AG04449 (cell line): ENCODE measurements around the gene HES4.

Experiments
- CTCF ChIA-PET: fragments of 350-600 bp; formaldehyde crosslinking; extraction: SDS; loops from one replicate; lab custom pipeline; 2021; ENCODE audit warnings: antibody characterized with exemption; lab: Yijun Ruan, JAX
- POLR2A ChIA-PET: fragments of 400-600, 350-600 bp; formaldehyde crosslinking; extraction: SDS; loops from one replicate; lab custom pipeline; 2020; ENCODE audit warnings: antibody characterized with exemption, inconsistent platforms; lab: Yijun Ruan, JAX
- DNase-seq: peaks from one replicate; pipeline ENCODE4 v3.0.0-alpha.2; 2010; ENCODE audit warnings: low read depth, low spot score
- H3K4me3 ChIP-seq: 2 replicates; pipeline ENCODE4 v1.5.1; 2011; ENCODE audit warnings: low read depth, mild to moderate bottlenecking, control low read depth, low read length
- CTCF ChIP-seq: IDR thresholded peaks from one replicate; pipeline ENCODE4 v1.5.1; 2011; ENCODE audit warnings: mild to moderate bottlenecking, moderate library complexity, low read length, control low read depth, inconsistent platforms; ENCODE audit not compliant: insufficient read depth; ENCODE audit errors: missing control alignments

Gene HES4

GRCh38 chr1:983798-984475 is 16.0 kb downstream of the HES4 start:
- no peak for DNase-seq
- peak overlapping the region; percentile 40 for H3K4me3 ChIP-seq
- ChIA-PET CTCF (interaction anchor here (0.6 to 7.8 kb wide), 37 partner anchors 9 to 360 kb away, joined by 3 to 152 read pairs (median 4); partner anchors contain the start of genes HES4, ISG15 and PLEKHN1), POLR2A (interaction anchor here (0.6 kb wide), 1 partner anchor 38 kb away, joined by 3 read pairs; no protein-coding TSS in a partner anchor)
- TF ChIP-seq CTCF = peak; percentile 91

- POLR2A ChIA-PET = no interaction called here
- CTCF ChIA-PET = interaction anchor here (0.9 to 7.8 kb wide), 17 partner anchors 8 to 308 kb away, joined by 3 to 152 read pairs (median 10); partner anchors contain the start of genes HES4 and ISG15
- no peak for DNase-seq
- no peak for TF ChIP-seq CTCF
- no peak overlapping the region for H3K4me3 ChIP-seq
These were observed 17.0 kb downstream of the HES4 start for GRCh38 chr1:982765-983436.

- POLR2A ChIA-PET = no interaction called here
- no peak for DNase-seq
- CTCF ChIA-PET = interaction anchor here (0.6 to 7.8 kb wide), 11 partner anchors 7 to 313 kb away, joined by 3 to 152 read pairs (median 23); partner anchors contain the start of genes HES4 and ISG15
- H3K4me3 ChIP-seq = no peak within 1 kb of the TSS
- no peak for TF ChIP-seq CTCF
These were observed 17.8 kb downstream of the HES4 start, which contains the start of gene PERM1 for GRCh38 chr1:981955-982558. Gene PERM1, minus strand, starts transcription at chr1:982093. Its CDS starts 1,064 bp downstream, at chr1:981029.

GRCh38 chr1:981491-981954 is 18.4 kb downstream of the HES4 start:
- ChIA-PET POLR2A (no interaction called here), CTCF (interaction anchor here (0.7 to 7.8 kb wide), 9 partner anchors 10 to 309 kb away, joined by 3 to 152 read pairs (median 23); partner anchors contain the start of genes HES4 and ISG15)
- no peak for DNase-seq
- no peak overlapping the region for H3K4me3 ChIP-seq
- no peak for TF ChIP-seq CTCF

GRCh38 chr1:980602-981395 is 19.1 kb downstream of the HES4 start:
- no peak for TF ChIP-seq CTCF
- ChIA-PET POLR2A (no interaction called here), CTCF (interaction anchor here (0.7 to 7.8 kb wide), 8 partner anchors 9 to 310 kb away, joined by 3 to 152 read pairs (median 25); partner anchors contain the start of gene HES4)
- no peak overlapping the region for H3K4me3 ChIP-seq
- DNase-seq = no peak
